Heart left ventricle (tissue), 16 donors: Measurements from ENCODE around the gene DIP2C. TPM values are rescaled to one million over a fixed set of nuclear protein-coding genes. Genes with fewer than 3 reads are reported as not detected.

Experiments
- ATAC-seq, 4 donors: fragments of 200-7000 bp; cut with Tn5 transposase; one replicate each; pipeline ENCODE4 v1.9.1; 2020 to 2022; ENCODE audit warnings: moderate library complexity in 4 of 4, mild to moderate bottlenecking in 3 of 4, moderate number of reproducible peaks in 1 of 4
- DNase-seq, 5 donors: peaks; one replicate each; pipeline ENCODE4 v3.0.0-alpha.2; 2020
- H3K27ac ChIP-seq, 12 donors: fragments of 200-600 bp; sonication (generic) in 4 of 12; one replicate each; pipeline versions ENCODE4 v1.5.0 to v1.8.0; 2016 to 2022; ENCODE audit warnings: mild to moderate bottlenecking in 2 of 12
- H3K27me3 ChIP-seq, 9 donors: fragments of 200-600 bp; sonication (generic) in 2 of 9; one replicate each; pipeline versions ENCODE4 v1.5.1 to v1.8.0; 2016 to 2022; ENCODE audit warnings: mild to moderate bottlenecking in 3 of 9
- H3K36me3 ChIP-seq, 9 donors: fragments of 200-600 bp; sonication (generic) in 2 of 9; one replicate each; pipeline versions ENCODE4 v1.5.0 to v1.8.0; 2018 to 2022; ENCODE audit warnings: mild to moderate bottlenecking in 2 of 9
- H3K4me1 ChIP-seq, 12 donors: fragments of 200-600 bp; sonication (generic) in 4 of 12; one replicate each; pipeline versions ENCODE4 v1.5.0 to v1.8.0; 2016 to 2022; ENCODE audit warnings: mild to moderate bottlenecking in 3 of 12
- H3K4me3 ChIP-seq, 12 donors: fragments of 200-600 bp; sonication (generic) in 4 of 12; one replicate each; pipeline versions ENCODE4 v1.5.0 to v1.8.0; 2017 to 2022; ENCODE audit warnings: mild to moderate bottlenecking in 9 of 12, moderate library complexity in 4 of 12
- H3K9me3 ChIP-seq, 12 donors: fragments of 200-600 bp; sonication (generic) in 4 of 12; one replicate each; pipeline versions ENCODE4 v1.5.0 to v1.8.0; 2016 to 2022; ENCODE audit warnings: mild to moderate bottlenecking in 1 of 12
- POLR2A ChIP-seq, 2 donors: fragments of 450-650 bp; IDR thresholded peaks; one replicate each; pipeline ENCODE4 v1.6.1; 2017; ENCODE audit warnings: antibody characterized with exemption in 2 of 2, mild to moderate bottlenecking in 2 of 2, moderate library complexity in 2 of 2
- whole genome bisulfite sequencing, 4 donors: extraction: QIAGEN DNeasy Blood & Tissue Kit in 2 of 4; methylation state at CpG; one replicate each; pipeline versions ENCODE4 v1.1.5 to v1.1.7; 2013 to 2018; 5-methylcytosine and 5-hydroxymethylcytosine counted together
- intact Hi-C, 10 donors: fragments of 100-400 bp; cut with DNase I; formaldehyde crosslinking; loops; one replicate each; pipeline versions ENCODE4 v1.11.1 to v1.14.2; 2022
- polyA plus RNA-seq, 2 donors: library from polyadenylated mRNA; stranded (reverse); fragments of 200-250 nt; gene quantifications; one replicate each; pipeline ENCODE4 v1.2.3, GENCODE V29; 2013
- total RNA-seq, 9 donors: library from RNA; depleted of rRNA in 2 of 9; stranded (reverse); fragments of >200 nt in 2 of 9; fragmentation: NEBNext Ultra II Directional in 3 of 9; extraction: Animal tissue kit (Norgen Biotek cat#: 25700) in 3 of 9; gene quantifications; one replicate each; pipeline versions ENCODE4 v1.1.0 to v1.2.4, GENCODE V29; 2016 to 2023
- TF ChIP-seq, protein P1 (sequence below), 12 donors: fragments of 200-600 bp; sonication (generic) in 4 of 12; IDR thresholded peaks; one replicate each; pipeline versions ENCODE4 v1.5.0 to v1.8.0; 2018 to 2022; ENCODE audit warnings: antibody characterized with exemption in 12 of 12, mild to moderate bottlenecking in 5 of 12
- donor health status: ischemic (EF 13 %, LVEDD 7.1; RV severe dilation, severe dysfunction).
- donor health status: healthy with polysubstance abuse.
- donor health status: DM: no; HTN: yes; CAD: no.
- donor health status: DM: no; HTN: no; CAD: no.
- donor health status: ischemic (EF 25% LVEDD 6.9; RV normal size, moderate dysfunction).
- donor health status: ischemic (EF 25% LVEDD 5.7; RV mildly dilated, moderate dysfunction).
- donor health status: healthy.
- donor health status: DM: yes; HTN: yes; CAD: no.
- donor health status: ischemic (EF 35%, LVEDD 5.7; RV mildly dilated, moderate dysfunction).
- donor health status: nonischemic (EF 11% LVEDD 7.7; RV severe dilation, severe dysfunction).
- donor health status: DM: yes; HTN: yes; CAD: no.
- donor health status: PGD.
- donor health status: ischemic (EF 29% LVEDD 5.4; RV normal size, mild dysfunction).
- donor health status: nonischemic (EF 23%, LVEDD 6.1; RV moderate dilation, normal function).

Gene DIP2C
- total and polyA plus RNA-seq, 11 donors: 7.4 to 43.1 (median 28.5) TPM

DNA sequence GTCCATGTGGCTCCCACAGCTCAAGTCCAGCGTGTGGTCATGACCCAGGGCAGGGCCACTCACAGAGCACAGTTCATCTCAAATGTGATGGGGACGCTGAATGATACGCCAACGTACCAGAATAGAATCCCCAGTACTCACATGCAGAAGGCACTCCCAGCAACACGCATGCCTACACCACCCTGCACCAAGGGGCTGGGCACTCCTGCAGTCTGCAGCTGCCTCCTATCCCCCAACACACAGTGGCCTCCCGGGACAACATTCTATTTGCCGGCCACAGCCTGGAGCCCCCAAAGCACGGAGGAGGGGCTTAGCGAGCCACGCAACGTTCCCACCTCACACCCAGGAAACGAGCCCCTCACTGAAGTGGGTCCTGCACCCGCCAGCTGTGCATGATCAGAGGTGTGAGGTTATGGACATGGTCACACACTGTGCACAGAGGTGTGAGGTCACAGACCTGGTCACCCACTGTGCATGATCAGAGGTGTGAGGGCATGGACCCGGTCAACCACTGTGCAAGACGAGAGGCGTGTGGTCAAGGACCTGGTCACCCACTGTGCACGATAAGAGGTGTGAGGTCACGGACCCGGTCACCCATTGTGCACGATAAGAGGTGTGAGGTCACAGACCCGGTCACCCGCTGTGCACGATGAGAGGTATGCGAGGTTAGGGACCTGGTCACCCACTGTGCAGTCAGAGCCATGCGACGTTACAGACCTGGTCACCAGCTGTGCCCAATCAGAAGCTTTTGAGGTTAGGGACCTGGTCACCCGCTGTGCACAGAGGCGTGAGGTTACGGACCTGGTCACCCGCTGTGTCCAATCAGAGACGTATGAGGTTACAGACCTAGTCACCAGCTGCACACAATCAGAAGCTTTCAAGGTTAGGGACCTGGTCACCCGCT is 182.8 kb downstream of the DIP2C start:
- Histone ChIP-seq H3K27ac (no peak overlapping the region), H3K4me3 (no peak overlapping the region), H3K9me3 (no peaks in the 10 kb centered on the region), H3K36me3 (peaks cover 0 to 5% (median 0%) of the 10 kb centered on the region in 9 donors), H3K27me3 (no peaks in the 10 kb centered on the region), H3K4me1 (peaks cover 0 to 33% (median 18%) of the 10 kb centered on the region in 12 donors)
- peak in 1 of 5 donors; percentile 15 for DNase-seq
- WGBS, 4 donors: 91 to 94% (median 93%) methylated on average over 22 to 32 of the region's 32 CpGs
- no peak for ATAC-seq
- intact Hi-C loops: loop anchor here in 3 of 10 donors (5.0 kb wide), 2 partner anchors 281 to 286 kb away; no protein-coding TSS in a partner anchor
- TF ChIP-seq, protein P1, sequence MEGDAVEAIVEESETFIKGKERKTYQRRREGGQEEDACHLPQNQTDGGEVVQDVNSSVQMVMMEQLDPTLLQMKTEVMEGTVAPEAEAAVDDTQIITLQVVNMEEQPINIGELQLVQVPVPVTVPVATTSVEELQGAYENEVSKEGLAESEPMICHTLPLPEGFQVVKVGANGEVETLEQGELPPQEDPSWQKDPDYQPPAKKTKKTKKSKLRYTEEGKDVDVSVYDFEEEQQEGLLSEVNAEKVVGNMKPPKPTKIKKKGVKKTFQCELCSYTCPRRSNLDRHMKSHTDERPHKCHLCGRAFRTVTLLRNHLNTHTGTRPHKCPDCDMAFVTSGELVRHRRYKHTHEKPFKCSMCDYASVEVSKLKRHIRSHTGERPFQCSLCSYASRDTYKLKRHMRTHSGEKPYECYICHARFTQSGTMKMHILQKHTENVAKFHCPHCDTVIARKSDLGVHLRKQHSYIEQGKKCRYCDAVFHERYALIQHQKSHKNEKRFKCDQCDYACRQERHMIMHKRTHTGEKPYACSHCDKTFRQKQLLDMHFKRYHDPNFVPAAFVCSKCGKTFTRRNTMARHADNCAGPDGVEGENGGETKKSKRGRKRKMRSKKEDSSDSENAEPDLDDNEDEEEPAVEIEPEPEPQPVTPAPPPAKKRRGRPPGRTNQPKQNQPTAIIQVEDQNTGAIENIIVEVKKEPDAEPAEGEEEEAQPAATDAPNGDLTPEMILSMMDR (IDR thresholded peaks at IDR 0.05): no peak

DNA sequence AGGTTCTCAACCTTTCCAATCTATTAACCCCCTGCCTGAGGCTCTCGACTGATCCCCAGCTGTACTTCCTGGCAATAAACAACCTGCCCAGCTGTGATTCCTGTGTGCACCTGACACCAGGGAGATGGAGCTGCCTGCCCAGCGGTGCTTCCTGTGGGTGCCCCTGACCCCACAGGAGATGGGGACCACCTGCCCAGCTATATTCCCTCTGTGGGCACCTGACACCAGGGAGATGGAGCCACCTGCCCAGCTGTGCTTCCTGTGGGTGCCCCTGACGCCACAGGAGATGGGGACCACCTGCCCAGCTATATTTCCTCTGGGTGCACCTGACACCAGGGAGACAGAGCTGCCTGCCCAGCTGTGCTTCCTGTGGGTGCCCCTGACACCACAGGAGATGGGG is 184.0 kb downstream of the DIP2C start:
- TF ChIP-seq POLR2A (IDR thresholded peaks at IDR 0.05): no peak
- TF ChIP-seq, protein P1 (IDR thresholded peaks at IDR 0.05): no peak
- Histone ChIP-seq H3K9me3 (no peaks in the 10 kb centered on the region), H3K27ac (no peak overlapping the region), H3K4me3 (no peak overlapping the region), H3K36me3 (peaks cover 0 to 5% (median 0%) of the 10 kb centered on the region in 9 donors), H3K4me1 (peaks cover 0 to 26% (median 9%) of the 10 kb centered on the region in 12 donors), H3K27me3 (no peaks in the 10 kb centered on the region)
- 76 to 87% (median 78%) methylated on average over 3 of the region's 3 CpGs for WGBS, 4 donors
- DNase-seq (peak in 1 of 5 donors; percentile 12), ATAC-seq (no peak)
- intact Hi-C loops: loop anchor here in 3 of 10 donors (5.0 kb wide), 2 partner anchors 282 to 287 kb away; no protein-coding TSS in a partner anchor

DNA sequence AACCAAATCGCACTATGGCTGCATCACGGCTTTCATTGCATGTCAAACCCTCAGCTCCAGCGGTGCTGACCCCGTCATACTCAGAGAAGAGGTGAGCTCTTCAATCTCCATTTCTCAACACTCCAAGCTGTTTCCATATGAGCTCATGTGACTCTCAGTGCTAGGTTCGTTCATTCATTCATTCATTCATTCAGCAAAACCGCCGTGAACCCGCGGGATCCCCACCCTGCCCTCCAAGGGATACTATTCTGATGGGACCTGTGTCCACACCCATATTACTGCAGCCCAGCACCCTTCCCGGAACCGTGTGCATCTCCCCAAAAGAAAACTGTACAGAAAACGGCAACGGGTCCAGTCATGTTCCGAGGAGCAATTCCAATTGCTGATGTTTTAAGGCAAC is 184.7 kb downstream of the DIP2C start:
- intact Hi-C loops: loop anchor here in 3 of 10 donors (5.0 kb wide), 2 partner anchors 282 to 287 kb away; no protein-coding TSS in a partner anchor
- WGBS, 4 donors: 92 to 98% (median 95%) methylated on average over 14 of the region's 14 CpGs
- peaks cover 0 to 26% (median 9%) of the 10 kb centered on the region in 12 donors for H3K4me1 ChIP-seq

More for the DNA sequence above, 184.7 kb downstream of the DIP2C start:
- Histone ChIP-seq H3K27ac (no peak overlapping the region), H3K36me3 (peaks cover 0 to 5% (median 0%) of the 10 kb centered on the region in 9 donors), H3K27me3 (no peaks in the 10 kb centered on the region), H3K4me3 (no peak overlapping the region), H3K9me3 (no peaks in the 10 kb centered on the region)
- ATAC-seq: no peak
- TF ChIP-seq, protein P1 (IDR thresholded peaks at IDR 0.05): no peak
- no peak for TF ChIP-seq POLR2A (IDR thresholded peaks at IDR 0.05)
- peak in 1 of 5 donors; percentile 3 for DNase-seq
